ENCODE measurements around the gene VPS26C. TPM values are rescaled to one million over a fixed set of nuclear protein-coding genes. Genes with fewer than 3 reads are reported as not detected.

The VPS26C gene
- total RNA-seq, 1 experiment from 2014 or later, result 58.0 TPM

- Histone ChIP-seq H3K9me3 (ENCODE audit: control insufficient read depth, low read depth, low read length) (peaks cover 8% of the 10 kb centered on the region), H3K27ac (ENCODE audit: insufficient read length, low read depth, low read length) (no peak overlapping the region), H3K9ac (ENCODE audit: extremely low read depth, insufficient read length, low read length) (no peak overlapping the region), H3K14ac (ENCODE audit: insufficient read depth, low read length) (no peak overlapping the region), H2AFZ (ENCODE audit: low read length) (no peak overlapping the region), H2BK120ac (ENCODE audit: low read depth, low read length, poor library complexity, severe bottlenecking) (no peak overlapping the region), H3T11ph (ENCODE audit: low read length) (no peak overlapping the region), H4K20me1 (ENCODE audit: control insufficient read depth, insufficient read depth, insufficient read length) (no peaks in the 10 kb centered on the region), H3K79me2 (ENCODE audit: insufficient read depth, low read length) (no peaks in the 10 kb centered on the region), H2AK5ac (ENCODE audit: insufficient read length, low read length) (no peak overlapping the region), H4K8ac (replicated peaks; ENCODE audit: insufficient read length, low read depth, low read length) (no peak overlapping the region), H3K23ac (ENCODE audit: insufficient read length, low read depth, low read length) (no peak overlapping the region), H3K27me3 (ENCODE audit: insufficient read depth, low read length) (no peaks in the 10 kb centered on the region), H4K5ac (ENCODE audit: insufficient read length, low read depth, low read length) (no peak overlapping the region), H2BK12ac (ENCODE audit: insufficient read length, low read depth, low read length) (no peak overlapping the region), H3K56ac (ENCODE audit: insufficient read length, low read depth, low read length) (no peak overlapping the region), H3K4ac (ENCODE audit: low read depth, low read length) (no peak overlapping the region), H4K91ac (ENCODE audit: insufficient read length, low read depth, low read length) (no peak overlapping the region), H3K79me1 (ENCODE audit: insufficient read depth, low read depth, low read length, poor library complexity, severe bottlenecking) (no peaks in the 10 kb centered on the region), H2BK20ac (ENCODE audit: low read depth, low read length, poor library complexity, severe bottlenecking) (no peak overlapping the region), H3K4me2 (ENCODE audit: insufficient read depth, insufficient read length, low read length) (no peak overlapping the region), H2BK15ac (ENCODE audit: low read depth, low read length) (no peak overlapping the region), H2BK5ac (ENCODE audit: insufficient read length, low read length) (no peak overlapping the region), H3K4me1 (ENCODE audit: insufficient read depth, low read length) (no peaks in the 10 kb centered on the region), H3K23me2 (ENCODE audit: insufficient read length, low read depth, low read length, poor library complexity, severe bottlenecking) (no peaks in the 10 kb centered on the region), H3K18ac (ENCODE audit: insufficient read length, low read depth, low read length) (no peak overlapping the region)
- H3K27ac Mint-ChIP-seq, result no peak overlapping the region
- no peaks in the 10 kb centered on the region; the same call in 1 of the 2 replicates for H3K27me3 Mint-ChIP-seq (ENCODE audit: low read depth)
- DNase-seq, result no peak
- no CpG with 5 or more reads among the region's 1 CpG for WGBS (ENCODE audit: extremely low coverage, insufficient read length, low lambda C conversion rate)
- peaks cover 9 to 20% (median 10%) of the 10 kb centered on the region in 3 experiments; a peak in 6 of 7 replicates for H3K36me3 Mint-ChIP-seq (ENCODE audit: insufficient read depth in 1 of 3, low read depth in 3 of 3)
- TF ChIP-seq CTCF (conservative IDR thresholded peaks at IDR 0.05), result no peak
- H3K4me1 Mint-ChIP-seq, result peaks cover 6% of the 10 kb centered on the region in 2 experiments; a peak in 3 of 4 replicates
- peaks cover 20 to 23% of the 10 kb centered on the region in 2 experiments for H3K9me3 Mint-ChIP-seq
- H3K4me3 Mint-ChIP-seq, result no peak overlapping the region
Observed at GRCh38 chr21:37210799-37211198, 56.3 kb downstream of the VPS26C start.

Measured in H9 (cell line).